Measurements from ENCODE around the gene CD53.

- TF ChIP-seq CTCF (IDR thresholded peaks at IDR 0.05; ENCODE audit: low read depth, low read length) (no peak), EZH2phosphoT487 (IDR thresholded peaks at IDR 0.05; ENCODE audit: low read depth) (no peak)
These were observed 30.0 kb downstream of the CD53 start for GRCh38 chr1:110902820-110903463.
